Activated T-cell treated with anti-CD3 and anti-CD28 coated beads, Interleukin-2, amount 50 U/mL, for 48 hours (primary cell): Measurements from ENCODE around the gene UBAC2.
"Not testable (repeated sequence)": the region's sequence is repeated elsewhere in the genome, so short reads cannot be mapped to it uniquely, and the experiment has no call there.

Source experiments
- DNase-seq, 2 experiments: peaks; one replicate each; pipeline ENCODE4 v3.0.0-alpha.2; 2020

Gene UBAC2

GRCh38 chr13:99249606-99250005 lies 49.0 kb downstream of the UBAC2 start:
- DNase-seq = not testable (repeated sequence)

- no peak for DNase-seq
Measured at GRCh38 chr13:99250982-99251825, 50.5 kb downstream of the UBAC2 start.

GRCh38 chr13:99251921-99252320 lies 51.3 kb downstream of the UBAC2 start:
- no peak for DNase-seq

DNA sequence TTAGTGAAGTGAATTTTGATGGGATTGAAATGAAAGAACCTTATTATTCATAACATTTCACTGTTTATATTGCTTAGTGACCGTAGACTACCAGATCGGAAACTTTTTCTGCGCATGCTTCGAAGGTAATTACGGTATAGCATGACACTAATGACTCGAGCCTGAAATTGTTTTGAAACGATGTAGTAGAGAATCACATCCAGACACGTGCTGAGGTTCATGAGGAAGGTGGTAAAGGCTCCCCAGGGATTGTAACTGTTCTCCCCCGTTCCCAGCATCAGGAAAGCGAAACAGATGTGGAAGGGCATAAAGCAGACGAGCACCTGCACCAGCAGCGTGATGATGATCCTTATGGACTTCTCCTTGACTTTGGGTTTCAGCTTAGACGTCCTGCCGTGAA lies 54.2 kb downstream of the UBAC2 start:
- no peak for DNase-seq

- DNase-seq = no peak
Measured at GRCh38 chr13:99255271-99255670, 54.6 kb downstream of the UBAC2 start.

GRCh38 chr13:99256283-99256682 lies 55.6 kb downstream of the UBAC2 start:
- DNase-seq = no peak

GRCh38 chr13:99256709-99257108 lies 56.1 kb downstream of the UBAC2 start:
- no peak for DNase-seq

DNA sequence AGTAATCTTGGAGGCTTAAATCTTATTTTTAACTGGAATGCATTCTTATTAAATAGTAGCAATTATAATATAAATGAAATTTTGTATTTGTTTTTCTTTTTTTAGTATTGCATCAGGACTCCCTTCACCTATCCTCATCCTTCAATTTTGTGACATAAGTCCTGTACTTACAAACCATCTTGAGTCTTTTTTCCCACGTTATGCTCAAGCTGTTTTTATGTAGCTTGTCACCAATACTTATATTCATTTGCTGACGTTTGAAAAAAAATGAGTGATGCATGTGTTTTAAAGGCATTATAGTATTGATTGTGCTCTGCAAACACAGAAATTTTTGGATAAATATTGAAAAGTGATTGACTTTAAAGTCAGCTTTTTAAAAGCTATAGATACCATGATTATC lies 56.6 kb downstream of the UBAC2 start:
- no peak for DNase-seq

GRCh38 chr13:99258210-99258860 lies 57.7 kb downstream of the UBAC2 start, which contains the start of gene GPR18:
Gene GPR18, minus strand, starts transcription at chr13:99258379. Its CDS starts 2,507 bp downstream, at chr13:99255872.
- DNase-seq = no peak

DNA sequence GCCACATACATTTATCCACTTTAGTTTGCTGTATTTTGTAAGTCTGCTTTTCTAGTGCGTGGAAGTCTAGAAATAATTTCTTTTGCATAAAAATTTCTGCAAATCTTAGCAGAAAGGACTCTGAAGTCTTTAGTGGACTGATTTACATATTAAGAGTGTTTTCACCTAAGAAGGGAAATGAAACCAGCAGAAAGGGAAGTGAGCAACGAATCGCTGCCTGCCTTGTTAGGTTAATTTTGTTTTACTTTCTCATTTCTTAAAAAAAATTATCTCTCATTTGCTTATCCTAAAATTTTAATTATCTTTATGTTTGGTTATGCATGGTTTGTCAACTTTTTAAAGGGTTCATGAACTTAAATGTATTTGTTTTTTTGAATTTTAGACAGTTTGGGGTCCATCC lies 58.3 kb downstream of the UBAC2 start:
- DNase-seq = no peak

DNA sequence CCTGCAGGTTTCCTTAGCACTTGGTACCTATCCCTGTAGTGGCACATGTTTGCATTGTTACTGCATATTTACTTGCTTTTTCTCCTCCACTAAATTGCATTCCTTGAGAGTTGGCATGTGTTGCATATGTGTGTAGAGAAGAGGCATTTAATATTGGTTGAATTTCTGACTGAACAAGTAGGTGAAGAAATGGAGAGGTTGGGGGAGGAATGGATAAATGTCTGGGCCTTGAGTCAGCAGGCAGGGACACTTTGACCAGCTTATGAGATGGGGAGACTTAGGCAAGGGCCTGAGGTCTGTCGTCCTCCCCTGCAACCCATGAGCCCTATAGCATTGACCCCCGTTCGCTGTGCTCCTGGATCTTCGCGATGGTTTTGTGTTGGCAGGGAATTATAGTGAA lies 59.6 kb downstream of the UBAC2 start:
- no peak for DNase-seq

GRCh38 chr13:99261059-99261458 lies 60.4 kb downstream of the UBAC2 start:
- no peak for DNase-seq

DNA sequence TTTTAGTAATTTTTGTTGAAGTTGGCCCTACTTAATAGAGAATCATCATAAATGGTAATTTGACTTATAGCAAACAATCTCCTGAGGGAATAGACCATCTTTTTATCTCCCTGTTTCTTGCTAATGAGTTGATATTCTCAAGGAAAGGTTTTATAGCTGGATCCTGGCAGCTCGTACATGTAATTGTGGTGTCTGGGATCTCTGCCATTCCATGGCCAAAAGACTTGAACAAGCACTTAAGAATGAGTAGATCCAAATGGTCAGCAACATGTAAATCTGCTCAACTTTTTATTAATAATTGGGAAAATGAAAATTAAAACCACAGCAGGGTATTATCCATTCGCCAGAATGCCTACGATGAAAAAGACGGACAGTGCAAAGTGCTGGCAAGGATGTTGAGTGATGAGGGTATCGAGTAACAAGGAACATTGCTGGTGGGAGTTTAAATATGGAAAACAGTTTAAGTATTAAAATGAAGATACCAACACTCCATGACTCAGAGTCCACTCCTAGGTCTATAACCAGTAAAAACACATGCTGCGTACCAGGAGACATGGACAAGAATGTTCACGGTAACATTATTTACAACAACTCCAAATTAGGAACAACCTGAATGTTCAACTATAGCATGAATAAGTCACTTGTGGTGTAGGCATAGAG lies 62.6 kb downstream of the UBAC2 start:
- no peak for DNase-seq

DNA sequence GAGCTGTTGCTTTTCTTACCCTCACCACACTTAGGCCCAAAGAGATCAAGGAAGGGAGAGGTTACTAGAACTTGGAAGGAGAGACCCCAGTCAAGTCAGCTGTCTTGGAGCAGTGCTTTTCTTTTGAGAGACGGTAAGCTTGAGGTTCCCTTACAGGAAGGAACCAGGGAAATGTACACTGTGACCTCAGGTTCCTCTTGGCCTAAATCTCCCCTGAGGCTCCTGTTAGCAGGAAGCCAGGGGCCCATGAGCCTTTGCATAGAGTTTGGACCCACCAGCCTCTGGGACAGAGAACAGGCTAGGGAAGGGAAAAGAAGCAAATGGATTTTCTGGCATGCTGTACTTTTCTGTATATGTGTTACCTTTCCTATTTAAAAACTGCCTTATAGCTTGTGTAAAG lies 63.4 kb downstream of the UBAC2 start:
- no peak for DNase-seq

- DNase-seq = peak; percentile 67
Measured at GRCh38 chr13:99265162-99265800, 64.6 kb downstream of the UBAC2 start.

DNA sequence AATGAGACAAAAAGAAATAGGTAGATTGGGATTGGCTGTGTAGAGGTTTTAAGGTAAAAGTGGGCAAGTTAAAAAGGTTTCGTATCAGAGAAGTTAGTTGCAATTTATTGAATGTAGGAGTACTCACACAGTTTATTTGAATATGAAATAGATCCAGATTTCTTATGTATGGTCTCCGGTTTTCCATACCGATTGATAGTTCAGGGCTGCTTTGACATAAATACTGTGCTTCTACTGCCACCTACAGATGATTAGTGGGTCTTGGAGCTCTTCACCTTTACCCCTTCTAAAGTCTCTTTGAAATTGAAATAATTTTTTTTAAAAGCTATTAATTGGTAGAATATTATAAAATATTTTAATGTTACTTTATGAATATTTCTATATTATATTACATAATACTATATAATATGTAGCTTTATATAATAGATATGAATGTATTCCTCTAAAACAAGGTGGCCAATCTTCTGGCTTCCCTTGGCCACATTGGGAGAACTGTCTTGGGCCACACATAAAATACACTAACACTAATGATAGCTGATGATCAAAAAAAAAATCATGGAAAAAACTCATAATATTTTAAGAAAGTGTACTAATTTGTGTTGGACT lies 65.3 kb downstream of the UBAC2 start:
- no peak for DNase-seq

GRCh38 chr13:99266827-99267226 lies 66.2 kb downstream of the UBAC2 start:
- no peak for DNase-seq

GRCh38 chr13:99267927-99268326 lies 67.3 kb downstream of the UBAC2 start:
- no peak for DNase-seq

DNA sequence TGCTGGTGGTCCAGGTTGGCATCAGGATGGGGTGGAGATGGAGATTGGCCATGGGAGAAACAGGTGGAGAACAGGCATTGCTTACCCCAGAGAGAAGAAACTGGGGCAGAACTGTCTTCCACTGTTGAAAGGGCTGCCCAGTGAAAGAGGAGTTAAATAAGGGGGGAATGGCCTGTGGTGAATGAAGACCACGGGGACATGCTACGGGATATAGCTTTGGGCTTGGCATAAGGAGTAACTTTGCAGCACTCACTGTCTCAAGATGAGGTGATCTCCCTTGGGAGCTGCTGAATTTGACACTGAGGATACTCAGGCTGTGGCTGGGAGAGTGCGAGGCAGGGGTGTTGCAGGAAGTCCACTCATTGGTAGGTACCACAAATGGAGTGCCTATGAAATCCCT lies 68.2 kb downstream of the UBAC2 start:
- no peak for DNase-seq

DNA sequence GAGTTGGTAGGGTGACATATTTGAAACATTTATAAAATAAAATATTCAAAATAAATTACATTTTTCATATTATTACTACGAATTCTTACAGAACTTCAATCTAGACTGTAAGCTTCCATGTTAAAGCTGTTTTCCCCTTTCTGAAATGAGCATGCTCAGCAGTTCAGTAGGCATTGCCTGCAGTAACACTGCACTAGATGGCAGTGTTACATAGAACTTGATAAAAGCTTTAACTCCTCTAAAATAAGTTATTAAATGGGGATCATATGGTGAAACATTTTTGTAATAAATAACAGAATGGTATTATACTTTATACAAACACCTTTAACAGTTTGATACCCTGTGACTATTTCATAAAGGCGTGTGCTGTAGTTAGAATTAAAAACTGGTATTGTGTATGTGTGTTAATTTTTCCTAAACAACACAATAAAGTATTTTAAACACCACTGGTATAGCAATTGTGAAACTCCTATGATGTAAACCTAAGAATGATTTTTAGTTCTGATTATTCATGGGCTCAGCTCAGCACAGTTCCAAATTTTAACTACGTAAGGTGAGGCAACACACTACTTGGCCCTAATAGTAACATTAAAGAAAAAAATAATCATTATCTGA lies 69.1 kb downstream of the UBAC2 start:
- no peak for DNase-seq

DNA sequence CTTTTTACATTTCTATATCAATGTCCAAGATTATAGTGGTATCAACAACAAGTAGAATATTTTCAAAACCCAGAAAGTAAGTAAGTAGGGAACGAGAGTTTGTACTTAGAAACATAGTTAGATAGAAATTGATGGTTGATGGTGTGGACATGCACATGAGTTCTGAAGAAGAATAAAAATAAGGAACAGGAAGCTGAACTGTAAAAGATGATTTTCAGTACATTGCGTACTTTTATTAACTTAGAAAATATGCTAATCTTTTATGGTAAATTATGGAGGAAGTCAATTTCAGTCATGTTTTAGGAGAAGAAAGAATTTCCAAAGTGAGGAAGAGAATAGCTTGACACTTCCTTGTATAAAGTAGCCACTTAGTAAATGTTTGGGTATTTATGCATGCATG lies 69.9 kb downstream of the UBAC2 start:
- DNase-seq = no peak

- no peak for DNase-seq
Measured at GRCh38 chr13:99271249-99271648, 70.6 kb downstream of the UBAC2 start.
